K562 (cell line): Measurements from ENCODE around the gene OR51F1. TPM values are rescaled to one million over a fixed set of nuclear protein-coding genes. Genes with fewer than 3 reads are reported as not detected.

Experiments
- ATAC-seq: fragments of 200-7000 bp; cut with Tn5 transposase; 3 replicates; pipeline ENCODE4 v1.9.1; 2020; ENCODE audit warnings: moderate library complexity
- BruUV-seq: library from RNA; stranded (reverse); fragments of 400-500 nt; replicated peaks from 2 replicates; lab custom pipeline; 2021; lab: Mats Ljungman, UMichigan
- CTCF ChIA-PET: fragments of 300-600 bp; formaldehyde crosslinking; extraction: SDS; loops from one replicate; lab custom pipeline; 2021; ENCODE audit warnings: low intra/inter-chr PET ratio; lab: Yijun Ruan, JAX
- POLR2A ChIA-PET: fragments of 300-600, 350-650 bp; sonication (Branson Sonifier 250); formaldehyde crosslinking; extraction: SDS; loops from one replicate; lab custom pipeline; 2021; ENCODE audit warnings: antibody characterized with exemption, inconsistent platforms; lab: Yijun Ruan, JAX
- DNase-seq, 4 experiments: peaks; one replicate each; pipeline versions ENCODE4 v3.0.0 to v3.0.0-alpha.2; 2011 to 2018; ENCODE audit warnings: low spot score in 3 of 4, mixed read lengths in 3 of 4; ENCODE audit errors: extremely low read depth in 1 of 4
- FAIRE-seq: peaks from 2 replicates; lab custom pipeline; 2011; peaks lifted over from hg19 to GRCh38; lab: Jason Lieb, UNC
- H2AFZ ChIP-seq: 2 replicates; pipeline ENCODE4 v1.6.0; 2011; ENCODE audit warnings: low read depth, low read length, control low read depth, inconsistent platforms
- H3K27ac ChIP-seq: fragments of 200-600 bp; 3 replicates; pipeline ENCODE4 v1.8.0; 2011; ENCODE audit warnings: low read depth, mild to moderate bottlenecking, control low read depth, inconsistent platforms, low read length, moderate library complexity, mixed read lengths; ENCODE audit errors: extremely low read depth
- H3K27me3 ChIP-seq, 2 experiments: fragments of 300-600 bp in 1 of 2; 2 replicates in 1 of 2; 3 replicates in 1 of 2; pipeline versions ENCODE4 v1.6.0 to v1.8.0; 2011; ENCODE audit warnings: inconsistent platforms in 2 of 2, low read length in 2 of 2, mild to moderate bottlenecking in 1 of 2, mixed read lengths in 1 of 2, moderate library complexity in 1 of 2; ENCODE audit not compliant: control insufficient read depth in 2 of 2, insufficient read depth in 2 of 2
- H3K36me3 ChIP-seq: fragments of 300-600 bp; 3 replicates; pipeline ENCODE4 v1.8.0; 2011; ENCODE audit warnings: mild to moderate bottlenecking, low read length, inconsistent platforms; ENCODE audit not compliant: control insufficient read depth, insufficient read depth
- H3K4me1 ChIP-seq, 2 experiments: fragments of 200-600 bp in 1 of 2; replicated peaks in 1 of 2; 2 replicates in 1 of 2; 3 replicates in 1 of 2; pipeline versions ENCODE4 v1.5.1 to v1.8.0; 2011; ENCODE audit warnings: inconsistent platforms in 2 of 2, low read length in 2 of 2, mild to moderate bottlenecking in 1 of 2, mixed read lengths in 1 of 2, moderate library complexity in 1 of 2; ENCODE audit not compliant: control insufficient read depth in 2 of 2, insufficient read depth in 2 of 2
- H3K4me2 ChIP-seq: 2 replicates; pipeline ENCODE4 v1.6.1; 2011; ENCODE audit warnings: low read length, control low read depth, inconsistent platforms, mixed read lengths; ENCODE audit not compliant: insufficient read depth
- H3K4me3 ChIP-seq: fragments of 200-600 bp; sonication (generic), shearing (Covaris generic); 2 replicates; pipeline ENCODE4 v1.5.1; 2016; ENCODE audit warnings: control low read depth, inconsistent platforms
- H3K79me2 ChIP-seq: fragments of 200-600 bp; 3 replicates; pipeline ENCODE4 v1.8.0; 2011; ENCODE audit warnings: low read length, inconsistent platforms; ENCODE audit not compliant: control insufficient read depth, insufficient read depth
- H3K9ac ChIP-seq, 2 experiments: 2 replicates each; pipeline versions ENCODE4 v1.6.0 to v1.6.1; 2011; ENCODE audit warnings: low read depth in 2 of 2, low read length in 2 of 2, control low read depth in 1 of 2, inconsistent platforms in 1 of 2, mild to moderate bottlenecking in 1 of 2, mixed read lengths in 1 of 2; ENCODE audit not compliant: insufficient read depth in 1 of 2
- H3K9me1 ChIP-seq: one replicate; pipeline ENCODE4 v1.6.0; 2011; ENCODE audit warnings: inconsistent platforms, mild to moderate bottlenecking, low read length, moderate library complexity; ENCODE audit not compliant: control insufficient read depth, insufficient read depth
- H3K9me3 ChIP-seq: replicated peaks from 2 replicates; pipeline ENCODE4 v1.5.1; 2011; ENCODE audit warnings: low read depth, low read length, inconsistent platforms; ENCODE audit not compliant: control insufficient read depth, insufficient read depth
- H4K20me1 ChIP-seq: replicated peaks from 2 replicates; pipeline ENCODE4 v1.6.1; 2011; ENCODE audit warnings: low read length, inconsistent platforms, mixed read lengths; ENCODE audit not compliant: control insufficient read depth, insufficient read depth
- ADNP ChIP-seq: fragments of 200-800 bp; sonication (Bioruptor generic); IDR thresholded peaks from 2 replicates; pipeline ENCODE4 v1.6.1; 2016; ENCODE audit warnings: missing genetic modification characterization, missing compliant biosample characterization
- BRCA1 ChIP-seq, 2 experiments: fragments of 450-650 bp in 1 of 2; sonication (generic) in 1 of 2; formaldehyde crosslinking in 1 of 2; IDR thresholded peaks; 2 replicates each; pipeline versions ENCODE4 v1.5.0 to v1.6.1; 2017 to 2020; ENCODE audit warnings: mild to moderate bottlenecking in 1 of 2, missing genetic modification reagents in 1 of 2
- FOXJ2 ChIP-seq: fragments of 200-800 bp; sonication (Bioruptor generic); IDR thresholded peaks from 2 replicates; pipeline ENCODE4 v1.6.1; 2016; ENCODE audit warnings: missing genetic modification characterization, missing compliant biosample characterization
- USF1 ChIP-seq: sonication (generic); formaldehyde crosslinking; IDR thresholded peaks from 2 replicates; pipeline ENCODE4 v1.9.0; 2022; ENCODE audit warnings: mild to moderate bottlenecking, missing genetic modification reagents
- XRCC4 ChIP-seq: IDR thresholded peaks from one replicate; pipeline ENCODE4 v1.6.1; 2011; ENCODE audit not compliant: insufficient read depth, insufficient read length; ENCODE audit errors: extremely low read depth
- YBX1 ChIP-seq: fragments of 450-650 bp; IDR thresholded peaks from 2 replicates; pipeline ENCODE4 v1.7.1; 2016; ENCODE audit warnings: mild to moderate bottlenecking
- ZKSCAN3 ChIP-seq: fragments of 250-450 bp; sonication (Bioruptor Pico); IDR thresholded peaks from 2 replicates; pipeline ENCODE4 v1.4.0; 2020
- in situ Hi-C: fragments of 300-500 bp; cut with MboI; formaldehyde crosslinking; loops from 4 replicates; pipeline ENCODE4 v1.15.0; 2018; ENCODE audit warnings: inconsistent platforms, mixed read lengths
- intact Hi-C: fragments of 100-400 bp; cut with micrococcal nuclease; formaldehyde crosslinking; loops from 2 replicates; pipeline ENCODE4 v1.14.2; 2022
- polyA plus RNA-seq, 8 experiments: library from polyadenylated mRNA; depleted of rRNA in 4 of 8; stranded (reverse) in 5 of 8; unstranded in 3 of 8; fragments of >200 nt; fragmentation: Nextera tagmentation in 2 of 8; fragmentation: Illumina TruSeq in 1 of 8; extraction: Ambion mirVana in 2 of 8; extraction: Trizol in 1 of 8; gene quantifications; 2 replicates each; pipeline versions ENCODE4 v1.2.1 to v1.2.3, GENCODE V29; 2011 to 2014; ENCODE audit warnings: inconsistent platforms in 1 of 8, missing spikeins in 1 of 8
- total RNA-seq, 7 experiments: library from RNA; depleted of rRNA in 6 of 7; stranded (reverse); fragments of >200 nt in 6 of 7; fragmentation: Illumina TruSeq in 2 of 7; extraction: Trizol in 2 of 7; gene quantifications; 2 replicates each; pipeline versions ENCODE4 v1.2.1 to v1.2.3, GENCODE V29; 2011 to 2021; ENCODE audit warnings: low replicate concordance in 1 of 7
- TF ChIP-seq, protein P1 (sequence below): fragments of 450-650 bp; IDR thresholded peaks from 2 replicates; pipeline ENCODE4 v1.6.1; 2014; ENCODE audit warnings: low read depth, mild to moderate bottlenecking, moderate library complexity, borderline replicate concordance
- TF ChIP-seq, protein P2 (sequence below): fragments of 450-650 bp; formaldehyde crosslinking; IDR thresholded peaks from 2 replicates; pipeline ENCODE4 v1.4.0; 2020; ENCODE audit warnings: mild to moderate bottlenecking, moderate library complexity
- TF ChIP-seq, protein P3 (sequence below): fragments of 450-650 bp; IDR thresholded peaks from 2 replicates; pipeline ENCODE4 v1.6.1; 2016; ENCODE audit warnings: low read depth

The OR51F1 gene
- total and polyA plus RNA-seq, 9 of the 15 experiments (the other 6 are each of a cell fraction or from before 2014, with no cell fraction given): not detected

DNA sequence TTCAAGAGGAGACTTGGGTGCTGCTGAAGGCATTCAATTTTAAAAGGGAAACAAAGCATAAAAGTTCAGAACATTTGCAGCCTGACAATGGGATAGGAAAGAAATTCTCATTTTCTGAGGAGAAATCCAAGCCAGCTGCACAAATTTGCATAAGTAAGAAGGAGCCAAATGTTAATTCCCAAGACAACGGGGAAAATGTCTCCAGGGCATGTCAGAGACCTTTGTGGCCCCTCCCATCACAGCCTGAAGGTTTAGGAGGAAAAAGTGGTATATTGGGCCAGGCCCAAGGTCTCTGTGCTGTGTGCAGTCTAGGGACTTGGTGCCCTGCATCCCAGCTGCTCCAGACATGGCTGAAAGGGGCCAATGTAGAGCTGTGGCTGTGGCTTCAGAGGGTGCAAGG, 12.7 kb upstream of the OR51F1 start (continued):
- TF ChIP-seq, protein P1, sequence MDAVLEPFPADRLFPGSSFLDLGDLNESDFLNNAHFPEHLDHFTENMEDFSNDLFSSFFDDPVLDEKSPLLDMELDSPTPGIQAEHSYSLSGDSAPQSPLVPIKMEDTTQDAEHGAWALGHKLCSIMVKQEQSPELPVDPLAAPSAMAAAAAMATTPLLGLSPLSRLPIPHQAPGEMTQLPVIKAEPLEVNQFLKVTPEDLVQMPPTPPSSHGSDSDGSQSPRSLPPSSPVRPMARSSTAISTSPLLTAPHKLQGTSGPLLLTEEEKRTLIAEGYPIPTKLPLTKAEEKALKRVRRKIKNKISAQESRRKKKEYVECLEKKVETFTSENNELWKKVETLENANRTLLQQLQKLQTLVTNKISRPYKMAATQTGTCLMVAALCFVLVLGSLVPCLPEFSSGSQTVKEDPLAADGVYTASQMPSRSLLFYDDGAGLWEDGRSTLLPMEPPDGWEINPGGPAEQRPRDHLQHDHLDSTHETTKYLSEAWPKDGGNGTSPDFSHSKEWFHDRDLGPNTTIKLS: no peak
- no peak for TF ChIP-seq USF1

GRCh38 chr11:4768094-4768493, 1.6 kb downstream of the OR51F1 start:
- H3K4me2 ChIP-seq: no peak overlapping the region
- no peak overlapping the region for H3K9ac ChIP-seq
- no peaks in the 10 kb centered on the region for H4K20me1 ChIP-seq
- H3K4me3 ChIP-seq: no peak overlapping the region
- no peaks in the 10 kb centered on the region for H3K9me1 ChIP-seq
- in situ Hi-C loops (no loop called here), intact Hi-C loops (no loop called here)
- DNase-seq: no peak
- H3K36me3 ChIP-seq: no peaks in the 10 kb centered on the region
- no peaks in the 10 kb centered on the region for H3K9me3 ChIP-seq
- no peaks in the 10 kb centered on the region for H3K4me1 ChIP-seq
- no peak for FAIRE-seq
- ChIA-PET CTCF (no interaction called here), POLR2A (no interaction called here)
- H3K79me2 ChIP-seq: no peaks in the 10 kb centered on the region
- H2AFZ ChIP-seq: no peak overlapping the region
- H3K27me3 ChIP-seq: peaks cover 2 to 5% of the 10 kb centered on the region in 2 experiments; a peak in 1 of 5 replicates
- no peak overlapping the region for H3K27ac ChIP-seq
- BruUV-seq: no TSS peak
- no peak for ATAC-seq
- TF ChIP-seq, protein P2, sequence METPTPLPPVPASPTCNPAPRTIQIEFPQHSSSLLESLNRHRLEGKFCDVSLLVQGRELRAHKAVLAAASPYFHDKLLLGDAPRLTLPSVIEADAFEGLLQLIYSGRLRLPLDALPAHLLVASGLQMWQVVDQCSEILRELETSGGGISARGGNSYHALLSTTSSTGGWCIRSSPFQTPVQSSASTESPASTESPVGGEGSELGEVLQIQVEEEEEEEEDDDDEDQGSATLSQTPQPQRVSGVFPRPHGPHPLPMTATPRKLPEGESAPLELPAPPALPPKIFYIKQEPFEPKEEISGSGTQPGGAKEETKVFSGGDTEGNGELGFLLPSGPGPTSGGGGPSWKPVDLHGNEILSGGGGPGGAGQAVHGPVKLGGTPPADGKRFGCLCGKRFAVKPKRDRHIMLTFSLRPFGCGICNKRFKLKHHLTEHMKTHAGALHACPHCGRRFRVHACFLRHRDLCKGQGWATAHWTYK: no peak
- TF ChIP-seq BRCA1 (IDR thresholded peaks at IDR 0.05): no peak
- no peak for TF ChIP-seq BRCA1 (CRISPR knock-in tag; IDR thresholded peaks at IDR 0.05)
- TF ChIP-seq, protein P3, sequence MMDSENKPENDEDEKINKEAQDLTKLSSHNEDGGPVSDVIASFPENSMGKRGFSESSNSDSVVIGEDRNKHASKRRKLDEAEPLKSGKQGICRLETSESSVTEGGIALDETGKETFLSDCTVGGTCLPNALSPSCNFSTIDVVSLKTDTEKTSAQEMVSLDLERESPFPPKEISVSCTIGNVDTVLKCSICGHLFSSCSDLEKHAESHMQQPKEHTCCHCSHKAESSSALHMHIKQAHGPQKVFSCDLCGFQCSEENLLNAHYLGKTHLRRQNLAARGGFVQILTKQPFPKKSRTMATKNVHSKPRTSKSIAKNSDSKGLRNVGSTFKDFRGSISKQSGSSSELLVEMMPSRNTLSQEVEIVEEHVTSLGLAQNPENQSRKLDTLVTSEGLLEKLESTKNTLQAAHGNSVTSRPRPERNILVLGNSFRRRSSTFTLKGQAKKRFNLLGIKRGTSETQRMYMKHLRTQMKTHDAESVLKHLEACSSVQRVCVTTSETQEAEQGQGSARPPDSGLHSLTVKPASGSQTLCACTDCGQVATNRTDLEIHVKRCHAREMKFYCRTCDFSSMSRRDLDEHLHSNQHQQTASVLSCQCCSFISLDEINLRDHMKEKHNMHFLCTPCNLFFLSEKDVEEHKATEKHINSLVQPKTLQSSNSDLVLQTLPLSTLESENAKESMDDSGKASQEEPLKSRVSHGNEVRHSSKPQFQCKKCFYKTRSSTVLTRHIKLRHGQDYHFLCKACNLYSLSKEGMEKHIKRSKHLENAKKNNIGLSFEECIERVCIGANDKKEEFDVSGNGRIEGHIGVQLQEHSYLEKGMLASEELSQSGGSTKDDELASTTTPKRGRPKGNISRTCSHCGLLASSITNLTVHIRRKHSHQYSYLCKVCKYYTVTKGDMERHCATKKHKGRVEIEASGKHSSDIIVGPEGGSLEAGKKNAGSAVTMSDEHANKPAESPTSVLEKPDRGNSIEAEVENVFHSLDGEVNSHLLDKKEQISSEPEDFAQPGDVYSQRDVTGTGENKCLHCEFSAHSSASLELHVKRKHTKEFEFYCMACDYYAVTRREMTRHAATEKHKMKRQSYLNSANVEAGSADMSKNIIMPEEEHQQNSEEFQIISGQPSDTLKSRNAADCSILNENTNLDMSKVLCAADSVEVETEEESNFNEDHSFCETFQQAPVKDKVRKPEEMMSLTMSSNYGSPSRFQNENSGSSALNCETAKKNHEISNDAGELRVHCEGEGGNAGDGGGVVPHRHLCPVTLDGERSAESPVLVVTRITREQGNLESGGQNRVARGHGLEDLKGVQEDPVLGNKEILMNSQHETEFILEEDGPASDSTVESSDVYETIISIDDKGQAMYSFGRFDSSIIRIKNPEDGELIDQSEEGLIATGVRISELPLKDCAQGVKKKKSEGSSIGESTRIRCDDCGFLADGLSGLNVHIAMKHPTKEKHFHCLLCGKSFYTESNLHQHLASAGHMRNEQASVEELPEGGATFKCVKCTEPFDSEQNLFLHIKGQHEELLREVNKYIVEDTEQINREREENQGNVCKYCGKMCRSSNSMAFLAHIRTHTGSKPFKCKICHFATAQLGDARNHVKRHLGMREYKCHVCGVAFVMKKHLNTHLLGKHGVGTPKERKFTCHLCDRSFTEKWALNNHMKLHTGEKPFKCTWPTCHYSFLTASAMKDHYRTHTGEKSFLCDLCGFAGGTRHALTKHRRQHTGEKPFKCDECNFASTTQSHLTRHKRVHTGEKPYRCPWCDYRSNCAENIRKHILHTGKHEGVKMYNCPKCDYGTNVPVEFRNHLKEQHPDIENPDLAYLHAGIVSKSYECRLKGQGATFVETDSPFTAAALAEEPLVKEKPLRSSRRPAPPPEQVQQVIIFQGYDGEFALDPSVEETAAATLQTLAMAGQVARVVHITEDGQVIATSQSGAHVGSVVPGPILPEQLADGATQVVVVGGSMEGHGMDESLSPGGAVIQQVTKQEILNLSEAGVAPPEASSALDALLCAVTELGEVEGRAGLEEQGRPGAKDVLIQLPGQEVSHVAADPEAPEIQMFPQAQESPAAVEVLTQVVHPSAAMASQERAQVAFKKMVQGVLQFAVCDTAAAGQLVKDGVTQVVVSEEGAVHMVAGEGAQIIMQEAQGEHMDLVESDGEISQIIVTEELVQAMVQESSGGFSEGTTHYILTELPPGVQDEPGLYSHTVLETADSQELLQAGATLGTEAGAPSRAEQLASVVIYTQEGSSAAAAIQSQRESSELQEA: no peak
- no peak for TF ChIP-seq ADNP (tag)
- no peak for TF ChIP-seq ZKSCAN3 (CRISPR knock-in tag)
- TF ChIP-seq XRCC4: no peak
- TF ChIP-seq YBX1: no peak
- TF ChIP-seq FOXJ2 (tag): no peak
